Measurements from ENCODE around the gene OSBPL1A. TPM values are rescaled to one million over a fixed set of nuclear protein-coding genes. Genes with fewer than 3 reads are reported as not detected.

OSBPL1A gene
- total RNA-seq, 1 donor from 2014 or later: 29.7 TPM

DNA sequence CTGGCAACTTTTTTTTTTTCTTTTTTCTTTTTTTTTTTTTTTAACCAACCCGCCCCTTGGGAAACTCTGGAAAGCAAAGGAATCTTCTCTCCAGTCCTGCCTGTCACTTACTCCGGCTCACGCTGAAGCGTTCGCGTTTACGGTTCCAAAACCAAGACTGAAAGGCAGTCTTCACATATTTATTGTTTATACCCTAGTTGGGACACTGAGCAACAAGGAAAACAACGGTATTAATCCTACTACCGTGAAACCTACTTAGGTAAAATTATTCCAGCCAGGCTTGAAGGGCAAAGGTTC lies 125.4 kb downstream of the OSBPL1A start:
- Mint-ChIP-seq H3K4me3 (ENCODE audit: unreplicated experiment) (peak overlapping the region; percentile 83), H3K27ac (ENCODE audit: unreplicated experiment) (peak overlapping the region; percentile 74), H3K27me3 (ENCODE audit: unreplicated experiment) (no peaks in the 10 kb centered on the region), H3K9me3 (ENCODE audit: unreplicated experiment) (no peaks in the 10 kb centered on the region), H3K36me3 (ENCODE audit: unreplicated experiment) (peaks cover 6% of the 10 kb centered on the region), H3K4me1 (ENCODE audit: unreplicated experiment) (peaks cover 23% of the 10 kb centered on the region)
- DNase-seq (ENCODE audit: extremely low spot score, unreplicated experiment): no peak
- TF ChIP-seq, protein P1, sequence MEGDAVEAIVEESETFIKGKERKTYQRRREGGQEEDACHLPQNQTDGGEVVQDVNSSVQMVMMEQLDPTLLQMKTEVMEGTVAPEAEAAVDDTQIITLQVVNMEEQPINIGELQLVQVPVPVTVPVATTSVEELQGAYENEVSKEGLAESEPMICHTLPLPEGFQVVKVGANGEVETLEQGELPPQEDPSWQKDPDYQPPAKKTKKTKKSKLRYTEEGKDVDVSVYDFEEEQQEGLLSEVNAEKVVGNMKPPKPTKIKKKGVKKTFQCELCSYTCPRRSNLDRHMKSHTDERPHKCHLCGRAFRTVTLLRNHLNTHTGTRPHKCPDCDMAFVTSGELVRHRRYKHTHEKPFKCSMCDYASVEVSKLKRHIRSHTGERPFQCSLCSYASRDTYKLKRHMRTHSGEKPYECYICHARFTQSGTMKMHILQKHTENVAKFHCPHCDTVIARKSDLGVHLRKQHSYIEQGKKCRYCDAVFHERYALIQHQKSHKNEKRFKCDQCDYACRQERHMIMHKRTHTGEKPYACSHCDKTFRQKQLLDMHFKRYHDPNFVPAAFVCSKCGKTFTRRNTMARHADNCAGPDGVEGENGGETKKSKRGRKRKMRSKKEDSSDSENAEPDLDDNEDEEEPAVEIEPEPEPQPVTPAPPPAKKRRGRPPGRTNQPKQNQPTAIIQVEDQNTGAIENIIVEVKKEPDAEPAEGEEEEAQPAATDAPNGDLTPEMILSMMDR (IDR thresholded peaks at IDR 0.05): peak; percentile 36

- H3K27me3 Mint-ChIP-seq (ENCODE audit: unreplicated experiment): no peaks in the 10 kb centered on the region
Measured at GRCh38 chr18:24271381-24272228, 126.0 kb downstream of the OSBPL1A start.

GRCh38 chr18:24270937-24271380 lies 126.7 kb downstream of the OSBPL1A start:
- Mint-ChIP-seq H3K36me3 (ENCODE audit: unreplicated experiment) (peaks cover 9% of the 10 kb centered on the region), H3K27ac (ENCODE audit: unreplicated experiment) (peak overlapping the region; percentile 80), H3K9me3 (ENCODE audit: unreplicated experiment) (peaks cover 9% of the 10 kb centered on the region), H3K27me3 (ENCODE audit: unreplicated experiment) (no peaks in the 10 kb centered on the region), H3K4me1 (ENCODE audit: unreplicated experiment) (peaks cover 23% of the 10 kb centered on the region), H3K4me3 (ENCODE audit: unreplicated experiment) (peak overlapping the region; percentile 91)
- no peak for DNase-seq (ENCODE audit: extremely low spot score, unreplicated experiment)
- TF ChIP-seq, protein P1 (IDR thresholded peaks at IDR 0.05): no peak

More at GRCh38 chr18:24271381-24272228, 126.0 kb downstream of the OSBPL1A start:
- Mint-ChIP-seq H3K4me3 (ENCODE audit: unreplicated experiment) (peak overlapping the region; percentile 91), H3K36me3 (ENCODE audit: unreplicated experiment) (peaks cover 6% of the 10 kb centered on the region), H3K27ac (ENCODE audit: unreplicated experiment) (peak overlapping the region; percentile 80), H3K9me3 (ENCODE audit: unreplicated experiment) (peaks cover 3% of the 10 kb centered on the region), H3K4me1 (ENCODE audit: unreplicated experiment) (peaks cover 23% of the 10 kb centered on the region)
- TF ChIP-seq, protein P1 (IDR thresholded peaks at IDR 0.05): no peak
- peak; percentile 90 for DNase-seq (ENCODE audit: extremely low spot score, unreplicated experiment)

DNA sequence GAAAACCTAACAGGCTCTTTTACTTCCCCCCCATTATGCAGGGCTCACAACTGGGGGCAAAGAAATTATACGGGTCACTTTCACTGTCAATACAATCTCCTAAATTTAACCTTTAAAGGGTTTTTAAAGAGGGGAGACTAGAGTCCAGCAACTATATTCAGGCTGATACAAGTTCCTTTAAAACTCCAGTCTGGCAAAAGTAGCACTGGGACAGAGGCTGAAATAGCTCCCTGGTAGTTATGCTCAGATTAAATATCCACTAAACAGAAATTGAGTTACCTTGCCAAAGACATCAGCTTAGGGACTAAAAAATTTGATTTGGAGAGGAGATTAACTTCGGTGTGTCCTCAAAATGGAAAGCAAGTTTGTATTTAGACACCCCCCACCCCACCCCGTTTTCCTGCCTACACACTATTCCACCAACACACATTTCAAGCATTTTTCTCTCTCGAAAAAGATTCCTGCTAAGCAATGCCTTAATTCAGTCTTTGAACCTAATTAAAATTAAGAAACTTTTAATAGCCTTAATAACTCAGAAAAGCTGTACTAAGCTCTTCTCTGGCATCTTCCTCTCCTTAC lies 127.2 kb downstream of the OSBPL1A start:
- Mint-ChIP-seq H3K27me3 (ENCODE audit: unreplicated experiment) (no peaks in the 10 kb centered on the region), H3K9me3 (ENCODE audit: unreplicated experiment) (peaks cover 9% of the 10 kb centered on the region), H3K4me3 (ENCODE audit: unreplicated experiment) (peak overlapping the region; percentile 91), H3K4me1 (ENCODE audit: unreplicated experiment) (peaks cover 23% of the 10 kb centered on the region), H3K27ac (ENCODE audit: unreplicated experiment) (peak overlapping the region; percentile 80), H3K36me3 (ENCODE audit: unreplicated experiment) (peaks cover 13% of the 10 kb centered on the region)
- no peak for DNase-seq (ENCODE audit: extremely low spot score, unreplicated experiment)
- TF ChIP-seq, protein P1 (IDR thresholded peaks at IDR 0.05): no peak

Measured in osteocyte (in vitro differentiated cells).